NCI-H345 treated with DMSO at 0.1 percent for 48 hours (cell line): Measurements from ENCODE around the gene UBTD2.

Experiments used
- DNase-seq: peaks from one replicate; lab custom pipeline; 2025; ENCODE audit not compliant: unreplicated experiment; lab: John Stamatoyannopoulos, UW

The UBTD2 gene

GRCh38 chr5:172172912-172173563 lies 110.5 kb downstream of the UBTD2 start:
- DNase-seq, result no peak

DNA sequence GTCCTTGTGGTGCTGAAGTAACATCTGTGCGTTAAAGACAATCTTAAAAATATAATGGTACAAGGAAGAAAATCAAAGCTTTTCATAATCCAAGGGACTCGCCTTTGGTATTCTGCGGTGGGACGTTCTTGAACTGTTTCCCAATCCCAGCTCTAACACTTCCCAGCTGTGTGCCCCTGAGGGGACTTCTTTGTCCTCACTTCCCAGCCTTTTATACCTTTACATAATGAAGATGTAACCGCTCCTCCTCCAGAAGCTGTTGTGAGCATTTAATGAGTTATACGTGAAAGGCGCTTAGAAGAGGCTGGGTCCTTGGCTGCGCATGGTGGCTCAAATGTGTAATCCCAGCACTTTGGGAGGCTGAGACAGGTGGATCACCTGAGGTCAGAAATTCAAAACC lies 112.4 kb downstream of the UBTD2 start:
- DNase-seq, result no peak

DNA sequence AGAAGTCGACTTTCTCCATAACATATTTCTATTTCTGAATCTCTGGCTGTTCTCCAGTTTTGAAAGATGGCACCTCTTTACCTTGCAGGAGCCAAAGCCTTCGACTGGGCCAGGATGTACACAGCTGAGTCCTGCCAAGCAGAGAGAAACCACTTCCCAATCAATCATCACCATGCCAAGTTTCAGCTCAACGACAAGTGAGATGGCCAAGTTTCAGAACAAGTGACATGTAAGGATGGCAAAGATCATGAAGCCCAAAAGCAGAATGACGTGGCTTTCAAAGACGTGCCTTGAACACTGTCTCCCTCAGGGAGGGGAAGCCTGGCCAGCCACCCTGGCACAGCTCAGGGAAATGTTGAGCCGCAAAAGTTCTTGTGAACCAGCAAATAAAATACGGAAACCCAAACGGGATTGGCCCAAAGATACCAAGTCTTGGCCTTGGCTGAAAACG lies 113.3 kb downstream of the UBTD2 start:
- no peak for DNase-seq

DNA sequence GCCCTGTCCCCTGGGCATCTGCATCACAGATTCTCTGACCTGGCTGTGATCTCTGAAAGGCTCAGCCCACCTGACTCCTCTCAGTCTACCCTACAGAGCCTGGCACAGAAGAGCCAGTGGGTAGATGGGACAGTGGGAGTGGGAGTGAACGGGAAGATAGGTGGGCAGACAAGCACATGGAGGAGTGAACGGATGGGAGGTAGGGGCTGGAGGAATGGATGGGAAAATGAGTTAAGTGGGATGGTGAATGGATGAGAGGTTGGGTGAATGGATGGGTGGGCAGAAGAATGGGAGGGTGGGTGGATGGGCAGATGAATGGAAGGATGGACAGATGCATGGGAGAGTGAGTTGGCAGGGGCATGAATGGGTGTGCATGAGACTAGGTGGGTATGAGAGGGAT lies 114.3 kb downstream of the UBTD2 start:
- no peak for DNase-seq

- DNase-seq, result no peak
Observed at GRCh38 chr5:172168311-172168710, 115.3 kb downstream of the UBTD2 start.

DNA sequence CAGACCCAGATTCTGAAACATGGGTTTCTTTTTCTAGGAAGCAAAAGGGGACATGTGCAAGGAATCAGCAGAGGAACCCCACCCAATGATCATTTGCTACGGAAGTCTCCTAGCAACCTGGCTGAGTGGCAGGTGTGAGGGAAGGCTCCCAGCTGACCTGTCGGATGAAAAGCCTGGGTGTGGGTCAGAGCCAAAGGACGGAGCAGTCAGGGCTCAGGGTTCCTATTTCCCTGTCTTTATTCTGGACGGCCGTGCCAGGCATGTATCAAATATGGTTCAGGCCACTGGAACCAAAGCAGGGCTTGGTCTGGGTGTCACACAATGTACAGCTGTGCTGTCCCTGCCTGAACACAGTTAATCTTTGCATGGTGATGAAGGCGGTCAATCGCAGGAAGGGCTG lies 115.7 kb downstream of the UBTD2 start:
- DNase-seq, result no peak

GRCh38 chr5:172166030-172166826 lies 117.3 kb downstream of the UBTD2 start:
- no peak for DNase-seq

- no peak for DNase-seq
Observed at GRCh38 chr5:172165465-172165864, 118.1 kb downstream of the UBTD2 start.

DNA sequence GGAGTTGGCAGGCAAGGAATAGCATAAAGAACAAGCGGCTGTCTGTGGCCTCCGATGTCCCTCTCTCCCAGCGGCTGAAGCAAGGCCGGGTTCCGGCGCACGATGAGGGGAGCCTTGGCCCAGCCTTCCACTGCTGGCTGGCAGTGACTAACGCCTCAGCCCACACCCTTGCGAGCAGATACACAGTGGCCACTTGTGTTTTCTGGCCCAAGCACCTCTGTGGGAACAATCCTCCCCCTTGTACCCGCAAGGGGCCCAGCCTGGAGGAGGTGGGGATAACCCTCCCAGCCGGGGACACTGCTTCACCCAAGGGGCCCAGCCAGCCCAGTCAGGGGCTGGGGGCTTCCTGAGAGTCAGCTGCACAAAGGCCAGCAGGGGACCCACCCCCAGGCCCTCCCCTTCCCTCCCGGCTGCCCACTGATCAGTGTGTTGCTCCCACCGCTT lies 118.8 kb downstream of the UBTD2 start:
- no peak for DNase-seq

- DNase-seq, result no peak
Observed at GRCh38 chr5:172163346-172163745, 120.2 kb downstream of the UBTD2 start.

DNA sequence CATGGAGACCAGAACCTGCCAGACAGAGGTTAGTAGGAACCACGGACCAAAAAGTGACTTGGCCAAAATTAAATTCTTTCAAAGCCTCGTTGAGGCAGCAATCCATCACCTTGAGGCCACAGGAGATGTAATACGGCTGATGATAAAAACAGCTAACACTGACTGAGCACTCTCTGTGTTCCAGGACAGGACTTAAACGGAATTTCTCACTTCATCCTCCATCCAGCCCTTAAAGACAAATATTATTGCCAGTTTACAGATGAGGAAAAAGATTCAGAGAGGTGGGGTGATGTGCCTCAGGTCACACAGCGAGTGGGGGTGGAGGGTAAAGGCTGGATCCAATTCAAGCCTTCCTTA lies 120.6 kb downstream of the UBTD2 start:
- no peak for DNase-seq

GRCh38 chr5:172162323-172162986 lies 121.1 kb downstream of the UBTD2 start:
- DNase-seq, result no peak

DNA sequence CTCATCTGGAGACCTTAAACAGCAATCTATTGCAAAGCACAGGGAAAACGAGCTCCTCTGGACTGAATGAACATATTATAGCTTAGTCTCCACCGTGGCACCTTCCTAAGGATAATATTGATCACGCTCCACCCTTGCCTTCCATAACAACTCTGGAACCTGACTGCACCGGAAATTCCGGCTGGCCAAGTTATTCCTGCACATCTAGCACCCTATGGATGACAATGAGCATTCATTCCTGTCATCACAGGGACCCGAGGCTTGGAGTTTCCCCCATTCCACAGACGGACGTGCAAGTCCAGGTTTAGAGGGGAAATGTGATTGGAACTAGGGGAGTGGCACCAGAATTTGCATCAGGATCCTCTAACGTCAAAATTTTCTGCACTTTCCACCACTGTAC lies 123.1 kb downstream of the UBTD2 start:
- DNase-seq, result no peak
